ENCODE data around the gene CXCL16.

GRCh38 chr17:4769628-4770027, 29.9 kb upstream of the CXCL16 start:
- TF ChIP-seq CTCF (conservative IDR thresholded peaks at IDR 0.05 in 1 of 2, IDR thresholded peaks at IDR 0.05 in 1 of 2; ENCODE audit: extremely low read depth in 1 of 2, insufficient read depth in 1 of 2, low read depth in 1 of 2, low read length in 2 of 2) (no peak), EZH2 (IDR thresholded peaks at IDR 0.05; ENCODE audit: borderline replicate concordance, low read length) (no peak)

Data from mammary epithelial cell (primary cell).